GM18526 (cell line): ENCODE measurements around the gene PAGR1.

ENCODE experiments used
- POLR2A ChIP-seq: IDR thresholded peaks from 3 replicates; pipeline ENCODE4 v1.6.1; 2011; ENCODE audit not compliant: insufficient read length; ENCODE audit errors: extremely low read depth

PAGR1 gene

DNA sequence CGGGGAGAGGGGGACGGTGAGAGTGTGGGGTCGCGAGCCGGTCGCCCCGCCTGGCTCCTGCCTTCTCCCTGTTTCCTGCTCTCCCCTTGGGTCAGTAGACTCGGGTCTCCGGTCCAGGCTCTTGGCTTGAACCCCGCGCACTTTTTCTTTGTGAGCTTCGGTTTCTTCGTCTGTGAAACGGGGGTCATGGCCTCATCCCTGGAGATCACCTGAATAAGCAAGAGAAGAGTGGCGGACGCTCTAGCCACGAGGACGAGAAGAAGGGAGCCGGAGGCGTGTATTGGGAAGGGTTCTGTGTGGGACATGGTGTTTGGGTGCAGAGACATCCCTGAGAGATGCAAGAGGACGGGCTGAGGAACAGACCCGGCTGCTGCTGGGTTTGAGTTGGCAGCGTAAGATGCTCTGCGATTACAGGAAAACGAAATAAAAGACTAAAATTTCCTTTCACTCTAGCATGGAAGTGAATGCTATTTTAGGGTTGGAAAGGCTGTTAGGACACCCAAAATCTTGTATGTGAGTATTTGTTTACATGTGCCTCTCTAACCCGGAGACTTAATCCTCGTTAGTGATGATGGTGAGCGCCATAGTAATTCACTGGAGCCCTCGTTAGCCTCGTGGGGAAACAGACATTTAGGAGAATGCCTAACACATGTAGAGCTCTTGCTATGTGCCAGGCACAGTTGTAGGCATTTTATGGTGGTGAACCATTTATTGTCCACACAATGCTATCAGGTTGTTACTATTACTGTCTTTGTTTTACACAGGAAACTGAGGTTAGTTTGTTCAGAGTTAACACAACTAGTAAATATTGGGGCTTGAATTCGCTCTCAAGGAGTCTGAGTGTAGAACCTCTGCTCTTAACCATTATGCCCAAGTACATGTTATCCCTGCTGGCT, 24.8 kb upstream of the PAGR1 start:
- no peak for TF ChIP-seq POLR2A

DNA sequence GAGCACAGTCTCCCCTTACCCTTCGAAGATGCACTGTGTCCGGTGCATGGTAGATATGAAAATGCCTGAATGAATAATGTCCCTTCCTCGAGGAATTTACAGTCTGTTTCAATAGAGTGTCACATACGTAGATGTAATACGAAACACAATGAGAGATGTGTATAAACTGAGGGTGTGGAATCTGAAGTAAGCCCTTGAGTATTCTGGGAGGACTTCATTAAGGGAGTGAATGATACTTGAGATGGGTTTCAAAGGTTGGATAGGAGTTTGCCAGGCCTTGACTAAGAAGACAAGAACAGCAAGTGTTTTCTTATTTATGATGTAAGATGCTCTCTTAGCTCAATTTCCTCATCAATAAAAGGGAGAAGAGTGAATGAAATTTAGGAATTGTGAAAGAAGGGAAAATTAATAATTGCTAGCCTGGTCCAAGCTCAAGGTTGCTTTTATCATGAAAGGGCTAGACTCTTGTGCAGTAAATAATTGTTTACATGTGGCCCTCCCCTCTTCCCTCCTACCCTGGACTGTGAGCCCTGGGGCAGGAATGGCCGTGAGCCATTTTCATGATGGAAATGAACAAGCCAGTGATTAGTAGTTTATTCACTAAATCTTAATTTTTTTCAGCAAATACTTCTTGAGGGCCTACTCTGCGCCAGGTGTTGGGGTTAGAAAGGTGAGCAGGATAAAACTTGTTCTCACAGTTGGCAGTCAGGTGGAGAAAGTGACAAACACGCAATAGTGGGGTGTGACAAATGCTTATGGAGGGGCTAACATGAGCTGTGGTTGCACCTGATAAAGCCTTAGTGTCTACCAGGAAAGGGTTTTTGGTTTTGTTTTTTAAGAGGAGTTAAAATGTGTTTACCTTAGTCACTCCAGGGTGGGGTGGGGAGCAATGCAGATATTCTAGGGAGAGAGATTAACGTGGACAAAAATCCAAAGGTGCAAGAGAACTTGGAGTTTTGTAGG, 23.8 kb upstream of the PAGR1 start:
- TF ChIP-seq POLR2A = no peak

DNA sequence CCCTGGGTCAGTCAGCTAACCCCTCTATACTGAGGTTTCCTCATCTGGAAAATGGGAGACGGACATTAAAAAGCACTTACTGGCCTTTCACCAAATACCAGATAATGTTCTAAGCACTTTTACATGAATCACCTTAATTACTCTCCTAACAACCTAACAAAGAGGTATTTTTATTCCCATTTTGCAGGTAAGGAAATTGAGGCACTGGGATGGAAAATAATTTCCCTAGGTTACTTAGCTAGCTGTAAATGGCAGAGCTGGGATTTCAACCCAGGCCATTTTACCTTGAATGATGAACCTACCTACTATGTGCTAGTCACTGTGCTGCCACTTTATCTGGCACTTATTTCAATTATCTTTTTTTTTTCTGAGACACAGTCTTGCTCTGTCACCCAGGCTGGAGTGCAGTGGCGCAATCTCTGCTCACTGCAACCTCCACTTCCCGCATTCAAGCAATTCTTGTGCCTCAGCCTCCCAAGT, 21.7 kb upstream of the PAGR1 start:
- no peak for TF ChIP-seq POLR2A

DNA sequence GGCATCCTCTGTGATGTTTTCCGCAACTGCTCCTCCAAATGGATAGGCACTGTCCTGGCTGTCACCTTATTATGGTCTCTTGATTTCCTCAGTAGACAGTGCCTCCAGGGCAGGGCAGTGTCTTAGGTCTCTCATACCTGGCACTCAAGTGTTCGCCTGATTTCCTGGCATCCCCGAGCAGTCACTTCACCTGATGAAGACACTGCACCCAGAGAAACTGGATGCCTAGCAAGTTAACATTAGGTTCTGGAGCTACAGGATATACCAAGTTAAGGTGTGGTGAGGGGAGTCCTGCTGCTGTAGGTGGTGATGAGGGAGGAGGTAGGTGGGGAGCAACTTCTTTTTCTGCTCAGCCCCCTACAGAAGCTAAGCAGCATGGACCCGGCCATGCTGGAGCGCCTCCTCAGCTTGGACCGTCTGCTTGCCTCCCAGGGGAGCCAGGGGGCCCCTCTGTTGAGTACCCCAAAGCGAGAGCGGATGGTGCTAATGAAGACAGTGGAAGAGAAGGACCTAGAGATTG, 13.5 kb upstream of the PAGR1 start:
- TF ChIP-seq POLR2A = no peak

GRCh38 chr16:29804020-29804419, 11.9 kb upstream of the PAGR1 start:
- TF ChIP-seq POLR2A = no peak

DNA sequence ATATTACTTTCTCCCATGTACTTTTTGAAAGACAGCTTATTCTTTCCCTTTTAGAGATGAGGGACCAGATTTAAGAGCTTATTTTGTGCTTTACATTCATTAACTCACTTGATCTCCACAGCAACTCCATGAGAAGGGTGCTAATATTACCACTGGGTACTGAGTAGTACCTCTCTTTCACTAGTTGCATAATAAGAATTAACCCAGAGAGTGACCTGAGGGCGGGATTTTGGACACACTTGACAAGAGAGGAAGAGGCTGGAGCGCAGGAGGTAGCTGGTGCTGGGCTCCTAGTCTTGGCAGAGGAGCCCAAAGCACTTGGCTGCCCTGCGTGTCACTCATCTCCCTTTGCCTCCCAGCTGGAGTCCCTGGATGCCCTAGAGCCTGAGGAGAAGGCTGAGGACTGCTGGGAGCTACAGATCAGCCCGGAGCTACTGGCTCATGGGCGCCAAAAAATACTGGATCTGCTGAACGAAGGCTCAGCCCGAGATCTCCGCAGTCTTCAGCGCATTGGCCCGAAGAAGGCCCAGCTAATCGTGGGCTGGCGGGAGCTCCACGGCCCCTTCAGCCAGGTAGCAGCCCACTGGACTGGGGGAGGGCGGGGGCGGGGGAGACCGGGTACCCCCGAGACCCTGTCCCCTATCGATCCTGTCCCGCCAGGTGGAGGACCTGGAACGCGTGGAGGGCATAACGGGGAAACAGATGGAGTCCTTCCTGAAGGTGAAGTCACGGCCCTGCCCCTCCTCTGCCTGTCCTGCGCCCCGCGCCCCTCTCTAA, 11.3 kb upstream of the PAGR1 start:
- no peak for TF ChIP-seq POLR2A

GRCh38 chr16:29805232-29806098, 10.5 kb upstream of the PAGR1 start:
- TF ChIP-seq POLR2A = peak; percentile 81

- no peak for TF ChIP-seq POLR2A
Measured at GRCh38 chr16:29806099-29806579, 9.8 kb upstream of the PAGR1 start, which contains the start of gene MAZ. MAZ (plus strand) TSS chr16:29806529; CDS start chr16:29806702, 173 bp downstream.

GRCh38 chr16:29806641-29807425, 9.1 kb upstream of the PAGR1 start:
- no peak for TF ChIP-seq POLR2A

- TF ChIP-seq POLR2A = peak; percentile 54
Measured at GRCh38 chr16:29807426-29808218, 8.3 kb upstream of the PAGR1 start.

DNA sequence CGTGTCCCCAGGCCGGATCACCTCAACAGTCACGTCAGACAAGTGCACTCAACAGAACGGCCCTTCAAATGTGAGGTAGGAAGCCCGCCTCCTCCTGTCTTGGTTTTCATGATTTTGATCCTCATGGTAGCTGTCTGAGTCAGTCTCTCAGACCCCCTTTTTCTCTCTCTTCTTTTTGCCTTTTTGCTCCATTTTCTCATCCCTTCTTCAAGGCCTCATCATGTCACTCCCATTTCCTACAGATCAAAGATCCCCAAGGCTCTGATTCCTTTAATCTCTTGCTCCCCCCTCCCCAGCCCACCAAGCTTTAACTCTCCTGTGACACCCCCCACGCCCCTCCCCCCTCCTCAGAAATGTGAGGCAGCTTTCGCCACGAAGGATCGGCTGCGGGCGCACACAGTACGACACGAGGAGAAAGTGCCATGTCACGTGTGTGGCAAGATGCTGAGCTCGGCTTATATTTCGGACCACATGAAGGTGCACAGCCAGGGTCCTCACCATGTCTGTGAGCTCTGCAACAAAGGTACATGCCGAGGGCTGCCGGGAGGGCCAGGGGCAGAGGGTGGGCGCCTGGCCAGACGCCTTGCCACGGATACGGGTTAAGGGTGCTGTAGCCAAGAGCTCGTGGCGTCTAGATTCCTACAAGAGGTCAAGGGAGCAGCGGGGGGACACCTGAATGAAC, 7.6 kb upstream of the PAGR1 start:
- TF ChIP-seq POLR2A = no peak
